Activated naive CD4-positive, alpha-beta T cell treated with anti-CD3 and anti-CD28 coated beads for 36 hours (primary cell): Measurements from ENCODE around the gene PIGM. TPM values are rescaled to one million over a fixed set of nuclear protein-coding genes. Genes with fewer than 3 reads are reported as not detected.

Experiments
- CTCF ChIA-PET: fragments of 350-600 bp; sonication (Branson Sonifier 250); formaldehyde crosslinking; loops from one replicate; lab custom pipeline; 2021; ENCODE audit warnings: antibody characterized with exemption; lab: Charles Lee
- DNase-seq: peaks from one replicate; pipeline ENCODE4 v3.0.0-alpha.2; 2020
- H3K27ac Mint-ChIP-seq: one replicate; pipeline ENCODE4 v1.8.0; 2021; ENCODE audit warnings: mild to moderate bottlenecking, mixed read lengths
- H3K27me3 Mint-ChIP-seq: one replicate; pipeline ENCODE4 v1.8.0; 2021; ENCODE audit warnings: low read depth, mixed read lengths
- H3K36me3 Mint-ChIP-seq: one replicate; pipeline ENCODE4 v1.8.0; 2021; ENCODE audit warnings: low read depth, mixed read lengths
- H3K4me1 Mint-ChIP-seq: one replicate; pipeline ENCODE4 v1.8.0; 2021; ENCODE audit warnings: low read depth, mixed read lengths
- H3K4me3 Mint-ChIP-seq: one replicate; pipeline ENCODE4 v1.8.0; 2021; ENCODE audit warnings: mild to moderate bottlenecking, moderate library complexity, mixed read lengths
- H3K9me3 Mint-ChIP-seq: one replicate; pipeline ENCODE4 v1.8.0; 2021; ENCODE audit warnings: mixed read lengths
- intact Hi-C: fragments of 100-400 bp; cut with micrococcal nuclease; formaldehyde crosslinking; loops from one replicate; pipeline ENCODE4 v1.15.1; 2023
- total RNA-seq, 2 experiments: library from RNA; stranded (reverse); gene quantifications; one replicate each; pipeline ENCODE4 v1.2.3, GENCODE V29; 2021

The PIGM gene
- total RNA-seq, 2 experiments from 2014 or later = 2.6 TPM

GRCh38 chr1:159982280-159982679, 49.5 kb downstream of the PIGM start:
- Mint-ChIP-seq H3K4me1 (no peaks in the 10 kb centered on the region), H3K4me3 (no peak overlapping the region), H3K27me3 (no peaks in the 10 kb centered on the region), H3K36me3 (no peaks in the 10 kb centered on the region), H3K9me3 (no peaks in the 10 kb centered on the region), H3K27ac (no peak overlapping the region)
- DNase-seq = no peak
- intact Hi-C loops = no loop called here
- CTCF ChIA-PET = interaction anchor here (4.4 kb wide), 1 partner anchor 25 kb away, joined by 18 read pairs; no protein-coding TSS in a partner anchor

- H3K36me3 Mint-ChIP-seq = no peaks in the 10 kb centered on the region
- DNase-seq = no peak
- H3K27ac Mint-ChIP-seq = no peak overlapping the region
- no peaks in the 10 kb centered on the region for H3K27me3 Mint-ChIP-seq
- H3K4me1 Mint-ChIP-seq = no peaks in the 10 kb centered on the region
- no peaks in the 10 kb centered on the region for H3K9me3 Mint-ChIP-seq
- CTCF ChIA-PET = interaction anchor here (4.4 kb wide), 1 partner anchor 26 kb away, joined by 18 read pairs; no protein-coding TSS in a partner anchor
- no peak overlapping the region for H3K4me3 Mint-ChIP-seq
- intact Hi-C loops = no loop called here
Measured at GRCh38 chr1:159981351-159982055, 50.3 kb downstream of the PIGM start.

- CTCF ChIA-PET = interaction anchor here (0.6 kb wide), 1 partner anchor 23 kb away, joined by 3 read pairs; no protein-coding TSS in a partner anchor
- Mint-ChIP-seq H3K27ac (no peak overlapping the region), H3K4me3 (no peak overlapping the region), H3K36me3 (no peaks in the 10 kb centered on the region), H3K9me3 (no peaks in the 10 kb centered on the region), H3K4me1 (no peaks in the 10 kb centered on the region), H3K27me3 (no peaks in the 10 kb centered on the region)
- intact Hi-C loops = no loop called here
- no peak for DNase-seq
Measured at GRCh38 chr1:159980786-159981185, 51.0 kb downstream of the PIGM start.

GRCh38 chr1:159980076-159980475, 51.7 kb downstream of the PIGM start:
- DNase-seq = no peak
- CTCF ChIA-PET = interaction anchor here (0.6 kb wide), 1 partner anchor 22 kb away, joined by 3 read pairs; no protein-coding TSS in a partner anchor
- Mint-ChIP-seq H3K4me3 (no peak overlapping the region), H3K36me3 (no peaks in the 10 kb centered on the region), H3K4me1 (no peaks in the 10 kb centered on the region), H3K9me3 (no peaks in the 10 kb centered on the region), H3K27ac (no peak overlapping the region), H3K27me3 (no peaks in the 10 kb centered on the region)
- intact Hi-C loops = no loop called here

GRCh38 chr1:159979257-159979656, 52.5 kb downstream of the PIGM start:
- Mint-ChIP-seq H3K27me3 (no peaks in the 10 kb centered on the region), H3K27ac (no peak overlapping the region), H3K4me1 (no peaks in the 10 kb centered on the region), H3K4me3 (no peak overlapping the region), H3K9me3 (no peaks in the 10 kb centered on the region), H3K36me3 (no peaks in the 10 kb centered on the region)
- intact Hi-C loops = no loop called here
- CTCF ChIA-PET = interaction anchor here (0.6 to 1.0 kb wide), 2 partner anchors 86 to 856 kb away, joined by 3 to 4 read pairs; no protein-coding TSS in a partner anchor
- no peak for DNase-seq

GRCh38 chr1:159978107-159978398, 53.7 kb downstream of the PIGM start:
- no peak for DNase-seq
- intact Hi-C loops = no loop called here
- Mint-ChIP-seq H3K27ac (no peak overlapping the region), H3K4me3 (no peak overlapping the region), H3K4me1 (no peaks in the 10 kb centered on the region), H3K36me3 (no peaks in the 10 kb centered on the region), H3K27me3 (no peaks in the 10 kb centered on the region), H3K9me3 (no peaks in the 10 kb centered on the region)
- CTCF ChIA-PET = interaction anchor here (0.5 to 1.1 kb wide), 2 partner anchors 92 to 1531 kb away, joined by 3 to 6 read pairs; partner anchors contain the start of gene KCNJ10

GRCh38 chr1:159977364-159978106, 54.3 kb downstream of the PIGM start:
- no peaks in the 10 kb centered on the region for H3K36me3 Mint-ChIP-seq
- no peak overlapping the region for H3K4me3 Mint-ChIP-seq
- H3K27me3 Mint-ChIP-seq = no peaks in the 10 kb centered on the region
- CTCF ChIA-PET = interaction anchor here (0.5 to 1.5 kb wide), 6 partner anchors 30 to 1531 kb away, joined by 3 to 6 read pairs (median 3); partner anchors contain the start of genes DUSP23 and KCNJ10
- H3K27ac Mint-ChIP-seq = no peak overlapping the region
- intact Hi-C loops = no loop called here
- H3K9me3 Mint-ChIP-seq = no peaks in the 10 kb centered on the region
- no peaks in the 10 kb centered on the region for H3K4me1 Mint-ChIP-seq
- no peak for DNase-seq

Other genes with a start within 250 kb of the PIGM start
- not detected for gene FCRL6, start 229.6 kb downstream of the PIGM start, total RNA-seq
- under 1 TPM in 1 of 2 experiments, not detected in 1; 0.19 TPM for gene SLAMF8, start 205.1 kb downstream of the PIGM start, total RNA-seq
- gene VSIG8, start 169.3 kb downstream of the PIGM start, total RNA-seq = not detected
- gene CFAP45, start 131.8 kb downstream of the PIGM start, total RNA-seq = 1 to 10 TPM; 2.1 to 2.6 TPM
- 100 to 1,000 TPM; 453 to 454 TPM for gene TAGLN2, start 106.5 kb downstream of the PIGM start, total RNA-seq
- gene IGSF9, start 86.4 kb downstream of the PIGM start, total RNA-seq = not detected
- gene SLAMF9, start 77.8 kb downstream of the PIGM start, total RNA-seq = not detected
- gene KCNJ10, start 38.2 kb upstream of the PIGM start, total RNA-seq = not detected
- gene KCNJ9, start 49.5 kb upstream of the PIGM start, total RNA-seq = not detected
- gene IGSF8, start 66.6 kb upstream of the PIGM start, total RNA-seq = 10 to 100 TPM; 22.2 to 24.7 TPM
- not detected for gene ATP1A2, start 83.8 kb upstream of the PIGM start, total RNA-seq
- not detected for gene ATP1A4, start 119.6 kb upstream of the PIGM start, total RNA-seq
- gene CASQ1, start 158.6 kb upstream of the PIGM start, total RNA-seq = not detected
- gene PEA15, start 173.4 kb upstream of the PIGM start, total RNA-seq = 10 to 100 TPM; 34.3 to 42.0 TPM
- 100 to 1,000 TPM; 218 to 226 TPM for gene DCAF8, start 230.6 kb upstream of the PIGM start, total RNA-seq